Muscle layer of duodenum (tissue), 2 donors: ENCODE results near the gene MORN2.

Experiments used
- H3K27ac ChIP-seq: one replicate; pipeline ENCODE4 v1.7.0; 2013; ENCODE audit warnings: mild to moderate bottlenecking, low read length
- H3K27me3 ChIP-seq: one replicate; pipeline ENCODE4 v1.7.0; 2013; ENCODE audit warnings: low read depth, mild to moderate bottlenecking, control low read depth, low read length
- H3K36me3 ChIP-seq, 2 donors: one replicate each; pipeline ENCODE4 v1.7.0; 2013; ENCODE audit warnings: low read length in 2 of 2, control low read depth in 1 of 2, mild to moderate bottlenecking in 1 of 2; ENCODE audit not compliant: insufficient read depth in 2 of 2, control insufficient read depth in 1 of 2
- H3K4me1 ChIP-seq, 2 donors: one replicate each; pipeline ENCODE4 v1.7.0; 2013; ENCODE audit warnings: low read length in 2 of 2, mild to moderate bottlenecking in 2 of 2, control low read depth in 1 of 2, moderate library complexity in 1 of 2; ENCODE audit not compliant: insufficient read depth in 2 of 2, control insufficient read depth in 1 of 2
- H3K4me3 ChIP-seq, 2 donors: one replicate each; pipeline ENCODE4 v1.7.0; 2013; ENCODE audit warnings: low read length in 2 of 2, low read depth in 1 of 2, mild to moderate bottlenecking in 1 of 2
- H3K9me3 ChIP-seq, 2 donors: one replicate each; pipeline ENCODE4 v1.7.0; 2013; ENCODE audit warnings: low read length in 2 of 2, control low read depth in 1 of 2, mild to moderate bottlenecking in 1 of 2; ENCODE audit not compliant: control insufficient read depth in 1 of 2
- donor health status: healthy.

The MORN2 gene

GRCh38 chr2:38863061-38863695, 12.6 kb upstream of the MORN2 start:
- Histone ChIP-seq H3K27ac (no peak overlapping the region), H3K4me3 (no peak overlapping the region), H3K9me3 (no peaks in the 10 kb centered on the region), H3K4me1 (no peaks in the 10 kb centered on the region), H3K27me3 (no peaks in the 10 kb centered on the region), H3K36me3 (peaks cover 26 to 60% of the 10 kb centered on the region in 2 donors)

DNA sequence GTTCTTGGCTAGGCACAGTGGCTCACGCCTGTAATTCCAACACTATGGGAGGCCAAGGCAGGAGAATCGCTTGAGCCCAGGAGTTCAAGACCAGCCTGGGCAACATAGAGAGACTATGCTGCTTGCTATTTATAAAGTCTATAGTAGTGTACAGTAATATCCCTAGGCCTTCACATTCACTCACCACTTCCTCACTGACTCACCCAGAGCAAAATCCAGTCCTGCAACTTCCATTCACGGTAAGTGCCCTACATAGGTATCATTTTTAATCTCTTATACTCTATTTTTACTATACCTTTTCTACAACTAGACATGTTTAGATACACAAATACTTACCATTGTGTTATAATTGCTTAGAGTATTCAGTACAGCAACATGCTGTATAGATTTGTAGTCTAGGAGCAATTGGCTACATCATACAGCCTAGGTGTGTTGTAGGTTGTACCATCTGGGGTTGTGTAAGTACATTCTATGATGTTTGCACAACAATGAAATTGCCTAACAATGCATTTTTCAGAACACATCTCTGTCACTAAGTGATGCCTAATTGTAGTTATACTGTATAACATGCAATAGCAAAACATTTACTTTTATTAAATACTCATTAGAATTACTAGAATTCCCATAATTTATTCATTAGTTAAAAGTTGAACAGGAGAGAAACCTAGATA, 8.9 kb upstream of the MORN2 start:
- Histone ChIP-seq H3K9me3 (no peaks in the 10 kb centered on the region), H3K27ac (no peak overlapping the region), H3K4me3 (no peak overlapping the region), H3K36me3 (peaks cover 10 to 33% of the 10 kb centered on the region in 2 donors), H3K4me1 (no peaks in the 10 kb centered on the region), H3K27me3 (no peaks in the 10 kb centered on the region)

- Histone ChIP-seq H3K4me1 (peaks cover 1 to 12% of the 10 kb centered on the region in 2 donors), H3K36me3 (peaks cover 0 to 14% of the 10 kb centered on the region in 2 donors), H3K4me3 (no peak overlapping the region), H3K27ac (no peak overlapping the region), H3K27me3 (no peaks in the 10 kb centered on the region), H3K9me3 (no peaks in the 10 kb centered on the region)
Observed at GRCh38 chr2:38871432-38871831, 4.3 kb upstream of the MORN2 start.

- H3K4me1 ChIP-seq: peaks cover 5 to 18% of the 10 kb centered on the region in 2 donors
- no peaks in the 10 kb centered on the region for H3K36me3 ChIP-seq
- no peaks in the 10 kb centered on the region for H3K27me3 ChIP-seq
- no peak overlapping the region for H3K27ac ChIP-seq
- no peaks in the 10 kb centered on the region for H3K9me3 ChIP-seq
- no peak overlapping the region for H3K4me3 ChIP-seq
Observed at GRCh38 chr2:38873763-38874162, 2.0 kb upstream of the MORN2 start.

DNA sequence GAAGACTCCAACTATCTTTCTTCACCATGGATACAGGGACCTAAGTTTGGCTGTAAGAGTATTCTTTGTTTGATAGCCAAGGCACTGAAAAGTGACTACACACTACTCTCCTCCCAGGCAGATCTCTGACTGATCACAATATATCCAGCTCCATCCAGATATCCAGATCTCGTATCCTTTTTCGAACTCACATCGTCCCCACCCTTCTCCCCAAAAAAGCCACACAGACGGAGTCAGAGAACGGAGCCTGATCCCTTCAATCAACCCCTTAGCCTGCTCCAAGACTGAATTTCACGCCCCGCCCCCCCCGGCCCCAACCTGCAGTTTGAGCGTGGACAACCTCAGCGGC, 575 bp upstream of the MORN2 start:
- no peak overlapping the region for H3K27ac ChIP-seq
- H3K4me3 ChIP-seq: peak overlapping the region; percentile 86 to 98
- no peaks in the 10 kb centered on the region for H3K27me3 ChIP-seq
- H3K9me3 ChIP-seq: no peaks in the 10 kb centered on the region
- peaks cover 5 to 18% of the 10 kb centered on the region in 2 donors for H3K4me1 ChIP-seq
- no peaks in the 10 kb centered on the region for H3K36me3 ChIP-seq

DNA sequence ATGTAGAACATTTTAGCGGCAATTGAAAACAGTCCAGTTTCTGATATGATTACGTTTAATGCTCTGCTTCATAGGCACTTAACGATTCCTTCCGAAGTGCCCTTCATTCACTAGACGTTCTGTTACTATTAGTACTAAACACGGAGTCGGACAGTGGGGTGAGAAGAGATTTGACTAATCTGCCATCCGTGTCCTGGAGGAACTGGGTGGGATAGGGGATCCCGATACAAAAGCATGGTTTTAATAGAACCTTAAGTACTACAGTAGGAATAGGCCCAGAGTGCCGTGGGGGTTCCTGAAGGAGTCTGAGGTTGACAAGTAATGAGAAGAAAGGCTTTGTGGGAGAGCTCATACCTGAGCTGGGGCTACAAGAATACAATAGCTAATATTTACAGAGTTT, 631 bp downstream of the MORN2 start:
- H3K4me1 ChIP-seq: peaks cover 5 to 18% of the 10 kb centered on the region in 2 donors

GRCh38 chr2:38886063-38886462, 10.3 kb downstream of the MORN2 start:
- peaks cover 0 to 9% of the 10 kb centered on the region in 2 donors for H3K36me3 ChIP-seq
- no peak overlapping the region for H3K27ac ChIP-seq
- no peaks in the 10 kb centered on the region for H3K9me3 ChIP-seq
- H3K4me1 ChIP-seq: no peaks in the 10 kb centered on the region
- H3K4me3 ChIP-seq: no peak overlapping the region
- no peaks in the 10 kb centered on the region for H3K27me3 ChIP-seq

More for the DNA sequence above, 631 bp downstream of the MORN2 start:
- peak overlapping the region; percentile 86 to 98 for H3K4me3 ChIP-seq
- H3K9me3 ChIP-seq: no peaks in the 10 kb centered on the region
- H3K27ac ChIP-seq: peak overlapping the region; percentile 46
- no peaks in the 10 kb centered on the region for H3K27me3 ChIP-seq
- peaks cover 0 to 6% of the 10 kb centered on the region in 2 donors for H3K36me3 ChIP-seq

DNA sequence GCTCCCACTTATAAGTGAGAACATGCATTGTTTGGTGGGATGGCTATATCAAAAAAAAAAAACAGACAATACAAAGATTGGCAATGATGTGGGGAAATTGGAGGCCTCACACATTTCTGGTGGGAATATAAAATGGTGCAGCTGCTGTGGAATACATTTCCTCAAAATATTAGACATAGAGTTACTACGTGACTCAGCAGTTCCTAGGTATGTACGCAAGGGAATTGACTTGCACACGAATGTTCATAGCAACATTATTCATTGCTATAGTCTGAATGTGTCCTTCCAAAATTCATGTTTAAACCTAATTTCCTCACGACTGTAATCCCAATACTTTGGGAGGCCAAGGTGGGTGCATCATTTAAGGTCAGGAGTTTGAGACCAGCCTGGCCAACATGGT, 11.6 kb downstream of the MORN2 start:
- no peak overlapping the region for H3K4me3 ChIP-seq
- no peaks in the 10 kb centered on the region for H3K9me3 ChIP-seq
- H3K27ac ChIP-seq: no peak overlapping the region

DNA sequence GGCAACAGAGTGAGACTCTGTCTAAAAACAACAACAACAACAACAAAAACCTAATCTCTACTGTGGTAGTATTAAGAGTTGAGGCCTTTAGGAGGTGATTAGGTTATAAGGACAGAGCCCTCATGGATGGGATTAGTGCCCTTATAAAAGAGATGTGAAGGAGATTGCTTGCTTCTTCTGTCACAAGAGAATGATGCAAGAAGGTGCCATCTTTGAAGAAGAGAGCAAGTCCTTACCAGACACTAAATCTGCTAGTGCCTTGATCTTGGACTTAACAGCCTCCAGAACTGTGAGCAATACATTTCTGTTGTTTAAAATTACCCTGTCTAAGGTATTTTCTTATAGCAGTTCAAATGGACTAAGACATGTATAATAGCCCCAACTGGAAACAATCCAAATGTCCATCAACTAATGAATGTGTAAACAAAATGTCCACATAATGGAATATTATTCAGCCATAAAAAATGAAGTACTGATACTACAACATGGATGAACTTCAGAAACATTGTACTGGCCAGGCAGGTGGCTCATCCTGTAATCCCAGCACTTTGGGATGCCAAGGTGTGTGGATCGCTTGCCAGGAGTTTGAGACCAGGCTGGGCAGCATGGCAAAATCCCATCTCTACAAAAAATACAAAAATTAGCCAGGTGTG, 12.3 kb downstream of the MORN2 start:
- no peaks in the 10 kb centered on the region for H3K9me3 ChIP-seq
- no peaks in the 10 kb centered on the region for H3K27me3 ChIP-seq
- no peak overlapping the region for H3K27ac ChIP-seq
- H3K4me1 ChIP-seq: no peaks in the 10 kb centered on the region
- no peak overlapping the region for H3K4me3 ChIP-seq
- peaks cover 0 to 5% of the 10 kb centered on the region in 2 donors for H3K36me3 ChIP-seq

More for the DNA sequence above, 11.6 kb downstream of the MORN2 start:
- Histone ChIP-seq H3K36me3 (peaks cover 0 to 5% of the 10 kb centered on the region in 2 donors), H3K27me3 (no peaks in the 10 kb centered on the region), H3K4me1 (no peaks in the 10 kb centered on the region)

DNA sequence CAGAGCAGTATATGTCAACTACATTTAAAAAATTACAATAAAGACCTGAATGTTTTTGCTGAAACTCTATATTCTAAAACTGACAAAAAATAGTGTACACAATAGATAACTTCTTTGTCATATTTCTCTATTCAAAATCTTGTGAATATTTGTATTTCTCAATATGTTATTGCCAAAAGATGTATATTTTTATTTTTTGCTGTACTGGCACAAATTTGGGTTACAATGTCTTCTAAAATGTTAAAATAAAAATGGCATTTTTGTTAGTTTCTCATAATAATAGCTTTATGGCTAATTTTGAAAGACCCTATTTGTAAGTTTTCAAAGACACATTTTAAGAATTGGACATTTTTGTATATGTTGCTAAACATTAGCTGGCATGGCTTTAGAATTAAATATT, 13.3 kb downstream of the MORN2 start:
- no peak overlapping the region for H3K27ac ChIP-seq
- H3K4me3 ChIP-seq: no peak overlapping the region
- no peaks in the 10 kb centered on the region for H3K36me3 ChIP-seq
- no peaks in the 10 kb centered on the region for H3K27me3 ChIP-seq
- H3K4me1 ChIP-seq: no peaks in the 10 kb centered on the region
- H3K9me3 ChIP-seq: no peaks in the 10 kb centered on the region

GRCh38 chr2:38889575-38889974, 13.8 kb downstream of the MORN2 start, which contains the start of gene ARHGEF33:
TSS of gene ARHGEF33 (plus strand) at chr2:38889875. CDS start at chr2:38919448, 29,573 bp downstream.
- H3K27ac ChIP-seq: no peak within 1 kb of the TSS
- H3K9me3 ChIP-seq: no peaks in the 10 kb centered on the region
- H3K4me3 ChIP-seq: no peak within 1 kb of the TSS
- H3K36me3 ChIP-seq: no peaks in the 10 kb centered on the region
- H3K4me1 ChIP-seq: no peaks in the 10 kb centered on the region
- H3K27me3 ChIP-seq: no peaks in the 10 kb centered on the region
